A549 (cell line): ENCODE results near the gene SIN3A.

Experiments used
- BHLHE40 ChIP-seq: IDR thresholded peaks from 2 replicates; pipeline ENCODE4 v1.6.1; 2012; ENCODE audit warnings: low read depth, low read length, inconsistent platforms
- TF ChIP-seq, protein P1 (sequence below): fragments of >200 bp; sonication (Bioruptor Twin); formaldehyde crosslinking; IDR thresholded peaks from 3 replicates; pipeline ENCODE4 v1.5.1; 2016

DNA sequence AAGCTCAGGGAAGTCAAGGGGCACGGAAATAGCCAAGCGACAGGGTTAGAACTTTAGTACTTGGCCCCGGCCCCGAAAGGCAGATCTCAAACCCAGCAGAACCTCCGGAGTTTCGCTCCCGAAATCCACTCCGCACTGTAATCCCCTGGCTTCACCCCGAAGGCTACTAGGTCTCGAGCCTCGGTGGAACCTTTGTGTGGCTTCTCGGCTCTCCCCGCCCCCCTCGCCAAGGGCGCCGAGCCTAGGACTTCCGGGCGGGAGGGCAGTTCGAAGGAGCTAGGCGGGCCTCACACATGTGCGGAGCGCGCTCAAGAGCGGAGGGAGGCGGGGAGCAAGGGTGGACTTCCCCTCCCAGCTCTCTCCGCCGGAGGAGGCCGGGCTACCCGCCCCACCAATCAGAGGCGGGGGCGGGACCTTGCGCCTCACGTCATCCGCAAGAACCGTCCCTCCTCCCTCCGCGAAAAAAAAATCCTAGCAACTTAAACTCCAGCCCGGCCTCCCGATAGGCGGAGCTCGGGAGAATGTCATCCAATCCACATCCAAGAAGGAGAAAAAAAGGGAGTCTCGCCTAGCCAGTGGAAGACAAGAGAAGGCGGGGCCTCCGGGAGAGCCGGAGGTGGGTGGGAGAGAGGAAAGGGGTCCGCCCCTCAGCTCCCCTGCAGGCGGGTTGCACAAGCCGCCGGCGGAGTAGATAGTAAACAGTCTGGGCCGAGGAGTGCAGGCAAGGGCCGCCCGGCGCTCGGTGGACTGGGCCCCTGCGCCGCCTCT is 2.4 kb upstream of the SIN3A start:
- TF ChIP-seq BHLHE40 = no peak
- TF ChIP-seq, protein P1, sequence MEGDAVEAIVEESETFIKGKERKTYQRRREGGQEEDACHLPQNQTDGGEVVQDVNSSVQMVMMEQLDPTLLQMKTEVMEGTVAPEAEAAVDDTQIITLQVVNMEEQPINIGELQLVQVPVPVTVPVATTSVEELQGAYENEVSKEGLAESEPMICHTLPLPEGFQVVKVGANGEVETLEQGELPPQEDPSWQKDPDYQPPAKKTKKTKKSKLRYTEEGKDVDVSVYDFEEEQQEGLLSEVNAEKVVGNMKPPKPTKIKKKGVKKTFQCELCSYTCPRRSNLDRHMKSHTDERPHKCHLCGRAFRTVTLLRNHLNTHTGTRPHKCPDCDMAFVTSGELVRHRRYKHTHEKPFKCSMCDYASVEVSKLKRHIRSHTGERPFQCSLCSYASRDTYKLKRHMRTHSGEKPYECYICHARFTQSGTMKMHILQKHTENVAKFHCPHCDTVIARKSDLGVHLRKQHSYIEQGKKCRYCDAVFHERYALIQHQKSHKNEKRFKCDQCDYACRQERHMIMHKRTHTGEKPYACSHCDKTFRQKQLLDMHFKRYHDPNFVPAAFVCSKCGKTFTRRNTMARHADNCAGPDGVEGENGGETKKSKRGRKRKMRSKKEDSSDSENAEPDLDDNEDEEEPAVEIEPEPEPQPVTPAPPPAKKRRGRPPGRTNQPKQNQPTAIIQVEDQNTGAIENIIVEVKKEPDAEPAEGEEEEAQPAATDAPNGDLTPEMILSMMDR = no peak
